Uterus (tissue), 2 donors: Measurements from ENCODE around the gene RHAG.
"Not testable (repeated sequence)": the region's sequence is repeated elsewhere in the genome, so short reads cannot be mapped to it uniquely, and the experiment has no call there.

Source experiments
- POLR2A ChIP-seq, 2 donors: fragments of 450-650 bp; IDR thresholded peaks; one replicate each; pipeline ENCODE4 v1.6.1; 2016; ENCODE audit warnings: antibody characterized with exemption in 2 of 2, mild to moderate bottlenecking in 1 of 2, moderate library complexity in 1 of 2
- TF ChIP-seq, protein P1 (sequence below), 4 experiments: fragments of 200-600 bp in 2 of 4; fragments of 450-650 bp in 2 of 4; sonication (generic) in 2 of 4; IDR thresholded peaks; one replicate each; pipeline ENCODE4 v1.5.1; 2016 to 2019; ENCODE audit warnings: antibody characterized with exemption in 4 of 4, mild to moderate bottlenecking in 2 of 4, moderate library complexity in 1 of 4

DNA sequence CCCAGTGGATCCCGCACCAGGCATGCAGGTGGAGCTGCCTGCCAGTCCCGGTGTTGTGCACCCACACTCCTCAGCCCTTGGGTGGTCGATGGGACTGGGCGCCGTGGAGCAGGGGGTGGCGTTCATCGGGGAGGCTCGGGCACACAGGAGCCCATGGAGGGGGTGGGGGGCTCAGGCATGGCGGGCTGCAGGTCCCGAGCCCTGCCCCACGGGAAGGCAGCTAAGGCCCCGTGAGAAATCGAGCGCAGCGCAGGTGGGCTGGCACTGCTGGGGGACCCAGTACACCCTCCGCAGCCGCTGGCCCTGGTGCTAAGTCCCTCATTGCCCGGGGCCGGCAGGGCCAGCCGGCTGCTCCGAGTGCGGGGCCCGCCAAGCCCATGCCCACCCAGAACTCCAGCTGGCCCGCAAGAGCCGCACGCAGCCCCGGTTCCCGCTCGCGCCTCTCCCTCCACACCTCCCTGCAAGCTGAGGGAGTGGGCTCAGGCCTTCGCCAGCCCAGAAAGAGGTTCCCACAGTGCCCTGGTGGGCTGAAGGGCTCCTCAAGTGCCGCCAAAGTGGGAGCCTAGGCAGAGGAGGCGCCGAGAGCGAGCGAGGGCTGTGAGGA, 7.1 kb downstream of the RHAG start:
- TF ChIP-seq, protein P1, sequence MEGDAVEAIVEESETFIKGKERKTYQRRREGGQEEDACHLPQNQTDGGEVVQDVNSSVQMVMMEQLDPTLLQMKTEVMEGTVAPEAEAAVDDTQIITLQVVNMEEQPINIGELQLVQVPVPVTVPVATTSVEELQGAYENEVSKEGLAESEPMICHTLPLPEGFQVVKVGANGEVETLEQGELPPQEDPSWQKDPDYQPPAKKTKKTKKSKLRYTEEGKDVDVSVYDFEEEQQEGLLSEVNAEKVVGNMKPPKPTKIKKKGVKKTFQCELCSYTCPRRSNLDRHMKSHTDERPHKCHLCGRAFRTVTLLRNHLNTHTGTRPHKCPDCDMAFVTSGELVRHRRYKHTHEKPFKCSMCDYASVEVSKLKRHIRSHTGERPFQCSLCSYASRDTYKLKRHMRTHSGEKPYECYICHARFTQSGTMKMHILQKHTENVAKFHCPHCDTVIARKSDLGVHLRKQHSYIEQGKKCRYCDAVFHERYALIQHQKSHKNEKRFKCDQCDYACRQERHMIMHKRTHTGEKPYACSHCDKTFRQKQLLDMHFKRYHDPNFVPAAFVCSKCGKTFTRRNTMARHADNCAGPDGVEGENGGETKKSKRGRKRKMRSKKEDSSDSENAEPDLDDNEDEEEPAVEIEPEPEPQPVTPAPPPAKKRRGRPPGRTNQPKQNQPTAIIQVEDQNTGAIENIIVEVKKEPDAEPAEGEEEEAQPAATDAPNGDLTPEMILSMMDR (IDR thresholded peaks at IDR 0.05), result not testable (repeated sequence)
- not testable (repeated sequence) for TF ChIP-seq POLR2A (IDR thresholded peaks at IDR 0.05)
